BJ (cell line): ENCODE measurements around the gene TAS2R40. TPM values are rescaled to one million over a fixed set of nuclear protein-coding genes. Genes with fewer than 3 reads are reported as not detected.

ENCODE experiments used
- CTCF ChIA-PET: fragments of 350-600 bp; formaldehyde crosslinking; extraction: SDS; loops from one replicate; lab custom pipeline; 2021; ENCODE audit warnings: antibody characterized with exemption, inconsistent platforms; lab: Yijun Ruan, JAX
- POLR2A ChIA-PET: fragments of 300-600 bp; sonication (Branson Sonifier 250); formaldehyde crosslinking; extraction: SDS; loops from one replicate; lab custom pipeline; 2021; ENCODE audit warnings: antibody characterized with exemption; lab: Charles Lee
- DNase-seq: peaks from one replicate; pipeline ENCODE4 v3.0.0-alpha.2; 2011; ENCODE audit warnings: low read depth
- H3K27me3 ChIP-seq: 2 replicates; pipeline ENCODE4 v1.6.0; 2011; ENCODE audit warnings: low read length; ENCODE audit not compliant: control insufficient read depth, insufficient read depth
- H3K36me3 ChIP-seq: 2 replicates; pipeline ENCODE4 v1.5.1; 2011; ENCODE audit warnings: low read length; ENCODE audit not compliant: control insufficient read depth, insufficient read depth
- H3K4me3 ChIP-seq: 2 replicates; pipeline ENCODE4 v1.5.1; 2011; ENCODE audit warnings: low read depth, mild to moderate bottlenecking, control low read depth, low read length
- CTCF ChIP-seq: IDR thresholded peaks from 2 replicates; pipeline ENCODE4 v1.5.1; 2011; ENCODE audit warnings: low read depth, mild to moderate bottlenecking, control low read depth, inconsistent platforms, low read length, moderate library complexity; ENCODE audit not compliant: insufficient read depth
- polyA plus RNA-seq: library from polyadenylated mRNA; depleted of rRNA; stranded (reverse); fragments of >200 nt; gene quantifications from 2 replicates; pipeline ENCODE4 v1.2.3, GENCODE V29; 2011

Gene TAS2R40
- polyA plus RNA-seq, 1 experiment, result not detected

DNA sequence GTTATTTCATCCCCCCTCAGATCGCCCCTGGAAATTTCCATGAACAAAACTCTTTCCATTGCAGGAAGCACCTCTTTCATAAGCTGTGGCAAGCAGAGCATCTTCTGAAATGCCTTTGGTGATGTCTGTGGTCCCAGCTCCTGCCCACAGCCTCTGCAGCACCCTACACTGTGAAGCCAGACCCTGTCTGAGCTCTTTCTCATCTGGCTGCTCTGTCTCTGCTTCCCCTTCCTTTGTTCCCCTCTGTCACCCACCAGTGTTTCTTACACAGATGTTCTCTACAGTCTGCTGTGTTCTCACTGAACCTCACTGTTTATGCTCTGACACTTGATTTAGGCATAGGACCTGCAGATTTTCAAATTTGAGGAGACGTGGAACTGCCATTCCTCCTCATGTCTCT, 40.5 kb upstream of the TAS2R40 start:
- CTCF ChIA-PET, result interaction anchor here (0.7 to 2.2 kb wide), 2 partner anchors 34 to 1938 kb away, joined by 3 to 5 read pairs; no protein-coding TSS in a partner anchor
- Histone ChIP-seq H3K4me3 (no peak overlapping the region), H3K36me3 (no peaks in the 10 kb centered on the region), H3K27me3 (no peaks in the 10 kb centered on the region)
- TF ChIP-seq CTCF, result no peak
- no peak for DNase-seq
- POLR2A ChIA-PET, result no interaction called here

- DNase-seq, result no peak
- H3K36me3 ChIP-seq, result no peaks in the 10 kb centered on the region
- POLR2A ChIA-PET, result no interaction called here
- H3K4me3 ChIP-seq, result no peak within 1 kb of the TSS
- no peaks in the 10 kb centered on the region for H3K27me3 ChIP-seq
- TF ChIP-seq CTCF, result no peak
- CTCF ChIA-PET, result interaction anchor here (1.1 kb wide), 2 partner anchors 32 to 174 kb away, joined by 4 read pairs; no protein-coding TSS in a partner anchor
Measured at GRCh38 chr7:143183024-143183423, 38.8 kb upstream of the TAS2R40 start, which contains the start of gene TAS2R39. TSS of gene TAS2R39 (plus strand) at chr7:143183419. CDS start at chr7:143183419, 0 bp downstream.

DNA sequence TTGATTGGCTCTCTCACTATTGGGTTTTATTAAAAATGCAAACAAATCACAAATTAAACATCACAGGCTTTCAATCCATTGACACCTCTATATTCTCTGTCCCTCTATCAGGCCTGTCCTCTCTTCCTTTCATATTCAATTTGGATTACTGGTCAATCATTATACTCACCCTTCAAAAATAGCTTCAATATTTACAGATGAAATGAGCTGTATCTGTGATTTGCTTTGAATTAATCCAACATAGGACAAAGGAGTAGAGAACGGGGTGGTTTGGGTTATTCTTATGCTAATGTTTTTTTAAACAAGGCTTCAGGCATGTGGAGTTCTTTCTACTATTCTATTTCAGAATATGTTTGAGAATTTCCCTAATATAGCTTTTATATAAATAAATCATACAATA, 36.3 kb upstream of the TAS2R40 start:
- DNase-seq, result no peak
- H3K4me3 ChIP-seq, result no peak overlapping the region
- H3K36me3 ChIP-seq, result no peaks in the 10 kb centered on the region
- POLR2A ChIA-PET, result no interaction called here
- no peak for TF ChIP-seq CTCF
- CTCF ChIA-PET, result no interaction called here
- H3K27me3 ChIP-seq, result no peaks in the 10 kb centered on the region

DNA sequence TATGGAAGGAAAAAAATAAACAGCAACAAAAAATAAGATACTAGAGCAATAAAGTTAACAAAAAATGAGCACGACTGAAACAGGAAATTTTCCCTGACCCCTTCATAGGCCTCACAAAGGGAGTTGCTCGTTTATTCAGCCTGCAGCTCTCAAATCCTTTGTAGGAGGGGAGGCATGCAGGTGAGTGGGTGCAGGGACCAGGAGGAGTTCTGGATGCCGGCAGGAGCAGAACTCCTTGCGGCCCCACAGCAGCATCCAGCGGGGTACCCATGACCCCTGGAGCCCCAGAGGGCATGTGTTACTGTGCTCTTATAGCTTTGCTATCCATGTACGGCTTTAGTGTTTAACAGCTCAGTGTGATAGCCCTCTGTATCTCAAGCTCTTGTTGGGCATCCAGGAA, 32.8 kb upstream of the TAS2R40 start:
- ChIA-PET POLR2A (no interaction called here), CTCF (interaction anchor here (1.2 to 2.6 kb wide), 2 partner anchors 14 to 26 kb away, joined by 5 to 11 read pairs; no protein-coding TSS in a partner anchor)
- Histone ChIP-seq H3K4me3 (no peak overlapping the region), H3K36me3 (no peaks in the 10 kb centered on the region), H3K27me3 (no peaks in the 10 kb centered on the region)
- no peak for TF ChIP-seq CTCF
- no peak for DNase-seq

DNA sequence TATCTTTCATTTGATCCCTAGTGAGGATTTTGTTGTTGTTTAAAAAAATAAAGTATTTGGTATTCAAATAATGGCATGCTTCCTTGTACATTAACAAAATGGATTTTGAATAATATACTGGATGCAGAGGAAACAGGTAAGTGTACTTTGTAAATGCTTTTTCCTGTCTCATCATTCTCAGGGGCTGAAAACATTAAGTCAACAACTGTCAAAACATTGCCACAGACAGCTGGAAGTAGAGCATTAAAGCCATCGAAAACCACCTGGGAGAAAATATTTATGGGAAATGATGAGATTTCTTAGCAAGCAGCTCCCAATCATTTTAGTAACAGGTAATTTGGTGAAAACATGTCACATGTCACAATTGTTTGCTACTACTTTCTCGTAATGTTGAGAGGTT, 28.0 kb upstream of the TAS2R40 start:
- Histone ChIP-seq H3K36me3 (no peaks in the 10 kb centered on the region), H3K27me3 (no peaks in the 10 kb centered on the region), H3K4me3 (no peak overlapping the region)
- CTCF ChIA-PET, result no interaction called here
- POLR2A ChIA-PET, result no interaction called here
- no peak for TF ChIP-seq CTCF
- no peak for DNase-seq
